Esophagus muscularis mucosa (tissue), 4 donors: ENCODE results near the gene RPP25.

Source experiments
- EP300 ChIP-seq: sonication (generic); formaldehyde crosslinking; IDR thresholded peaks from one replicate; pipeline ENCODE4 v1.6.1; 2017; ENCODE audit warnings: antibody characterized with exemption
- POLR2A ChIP-seq: fragments of 450-650 bp; IDR thresholded peaks from one replicate; pipeline ENCODE4 v1.6.1; 2017; ENCODE audit warnings: antibody characterized with exemption, moderate library complexity, mild to moderate bottlenecking, low read depth
- TF ChIP-seq, protein P1 (sequence below), 3 experiments: fragments of 200-600 bp in 2 of 3; fragments of 450-650 bp in 1 of 3; sonication (generic) in 2 of 3; IDR thresholded peaks; one replicate each; pipeline ENCODE4 v1.5.1; 2017 to 2019; ENCODE audit warnings: antibody characterized with exemption in 3 of 3, mild to moderate bottlenecking in 2 of 3, moderate library complexity in 1 of 3

DNA sequence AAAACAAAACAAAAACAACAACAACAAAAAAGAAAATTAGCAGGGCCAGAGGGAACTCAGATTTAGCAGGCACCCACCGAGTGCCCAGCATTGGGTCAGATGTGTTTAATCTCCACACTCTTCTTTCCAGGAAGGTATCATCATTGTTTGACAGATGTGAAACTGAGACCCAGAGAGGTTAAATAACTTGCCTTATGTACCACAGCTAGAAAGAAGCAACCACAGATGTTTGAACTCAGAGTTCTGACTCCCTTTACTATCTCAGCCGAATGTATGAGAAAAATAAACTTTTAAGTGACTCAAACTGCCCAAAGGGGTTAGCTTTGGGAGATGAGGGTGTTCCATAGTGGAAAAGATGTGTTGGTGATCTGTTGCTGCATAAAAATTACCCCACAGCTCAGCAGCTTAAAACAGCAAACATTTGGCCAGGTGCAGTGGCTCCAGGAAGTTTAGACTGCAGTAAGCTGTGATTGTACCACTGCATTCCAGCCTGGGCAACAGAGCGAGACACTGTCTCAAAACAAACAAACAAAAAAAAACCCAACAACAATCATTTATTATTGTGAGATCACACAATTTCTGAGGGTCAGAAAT, 4.5 kb upstream of the RPP25 start:
- TF ChIP-seq EP300 (no peak), POLR2A (no peak)
- TF ChIP-seq, protein P1, sequence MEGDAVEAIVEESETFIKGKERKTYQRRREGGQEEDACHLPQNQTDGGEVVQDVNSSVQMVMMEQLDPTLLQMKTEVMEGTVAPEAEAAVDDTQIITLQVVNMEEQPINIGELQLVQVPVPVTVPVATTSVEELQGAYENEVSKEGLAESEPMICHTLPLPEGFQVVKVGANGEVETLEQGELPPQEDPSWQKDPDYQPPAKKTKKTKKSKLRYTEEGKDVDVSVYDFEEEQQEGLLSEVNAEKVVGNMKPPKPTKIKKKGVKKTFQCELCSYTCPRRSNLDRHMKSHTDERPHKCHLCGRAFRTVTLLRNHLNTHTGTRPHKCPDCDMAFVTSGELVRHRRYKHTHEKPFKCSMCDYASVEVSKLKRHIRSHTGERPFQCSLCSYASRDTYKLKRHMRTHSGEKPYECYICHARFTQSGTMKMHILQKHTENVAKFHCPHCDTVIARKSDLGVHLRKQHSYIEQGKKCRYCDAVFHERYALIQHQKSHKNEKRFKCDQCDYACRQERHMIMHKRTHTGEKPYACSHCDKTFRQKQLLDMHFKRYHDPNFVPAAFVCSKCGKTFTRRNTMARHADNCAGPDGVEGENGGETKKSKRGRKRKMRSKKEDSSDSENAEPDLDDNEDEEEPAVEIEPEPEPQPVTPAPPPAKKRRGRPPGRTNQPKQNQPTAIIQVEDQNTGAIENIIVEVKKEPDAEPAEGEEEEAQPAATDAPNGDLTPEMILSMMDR (IDR thresholded peaks at IDR 0.05), result no peak
